Measurements from ENCODE around the gene DSCAML1.

Gene DSCAML1

GRCh38 chr11:117724104-117724503, 72.9 kb downstream of the DSCAML1 start:
- Histone ChIP-seq H4K91ac (ENCODE audit: low read depth, low read length, poor library complexity) (no peak overlapping the region), H2AK5ac (ENCODE audit: low read depth, low read length) (no peak overlapping the region), H3K4ac (ENCODE audit: low read length) (no peak overlapping the region), H3K18ac (ENCODE audit: low read length) (no peak overlapping the region), H2BK120ac (ENCODE audit: low read depth, low read length) (no peak overlapping the region), H3K4me1 (ENCODE audit: control insufficient read depth in 2 of 2, insufficient read depth in 1 of 2, low read depth in 1 of 2, low read length in 2 of 2) (peaks cover 9 to 33% of the 10 kb centered on the region in 2 donors), H2BK15ac (ENCODE audit: low read length) (peak overlapping the region; percentile 50), H3K23ac (ENCODE audit: low read depth, low read length, poor library complexity) (no peak overlapping the region), H3K36me3 (replicated peaks in 1 of 2; ENCODE audit: control insufficient read depth in 2 of 2, insufficient read depth in 2 of 2, low read length in 2 of 2) (no peaks in the 10 kb centered on the region), H2AFZ (ENCODE audit: low read length) (no peak overlapping the region), H2BK5ac (ENCODE audit: low read length) (no peak overlapping the region), H3K4me2 (ENCODE audit: insufficient read depth, low read length, poor library complexity, severe bottlenecking) (no peak overlapping the region), H4K8ac (ENCODE audit: low read depth, low read length) (no peak overlapping the region), H3K14ac (ENCODE audit: low read length) (no peak overlapping the region), H3K27me3 (ENCODE audit: control insufficient read depth in 3 of 3, insufficient read depth in 3 of 3, low read depth in 1 of 3, low read length in 3 of 3) (peaks cover 0 to 70% (median 0%) of the 10 kb centered on the region in 3 experiments), H3K4me3 (ENCODE audit: low read length in 2 of 2) (no peak overlapping the region), H3K79me1 (ENCODE audit: low read depth, low read length) (no peaks in the 10 kb centered on the region), H2BK12ac (ENCODE audit: low read length) (no peak overlapping the region), H3K27ac (replicated peaks; ENCODE audit: low read length) (no peak overlapping the region), H3K9ac (ENCODE audit: low read depth, low read length, poor library complexity) (no peak overlapping the region), H3K9me3 (replicated peaks in 1 of 2; ENCODE audit: control insufficient read depth in 2 of 2, insufficient read depth in 1 of 2, low read depth in 1 of 2, low read length in 2 of 2) (no peaks in the 10 kb centered on the region)
- peak; percentile 39 for DNase-seq (ENCODE audit: low spot score)
- WGBS, 2 donors (ENCODE audit: extremely low coverage in 2 of 2, insufficient read length in 2 of 2, insufficient replicate concordance in 1 of 2), result no CpG with 5 or more reads among the region's 5 CpGs

- Histone ChIP-seq H2AFZ (ENCODE audit: low read length) (no peak overlapping the region), H3K27me3 (ENCODE audit: control insufficient read depth in 3 of 3, insufficient read depth in 3 of 3, low read depth in 1 of 3, low read length in 3 of 3) (peaks cover 0 to 76% (median 0%) of the 10 kb centered on the region in 3 experiments), H2BK15ac (ENCODE audit: low read length) (peak overlapping the region; percentile 16), H2BK5ac (ENCODE audit: low read length) (no peak overlapping the region), H3K4me1 (ENCODE audit: control insufficient read depth in 2 of 2, insufficient read depth in 1 of 2, low read depth in 1 of 2, low read length in 2 of 2) (peaks cover 9 to 37% of the 10 kb centered on the region in 2 donors), H3K4ac (ENCODE audit: low read length) (no peak overlapping the region), H3K4me2 (ENCODE audit: insufficient read depth, low read length, poor library complexity, severe bottlenecking) (no peak overlapping the region), H3K36me3 (replicated peaks in 1 of 2; ENCODE audit: control insufficient read depth in 2 of 2, insufficient read depth in 2 of 2, low read length in 2 of 2) (no peaks in the 10 kb centered on the region), H3K27ac (replicated peaks; ENCODE audit: low read length) (peak overlapping the region; percentile 34), H2AK5ac (ENCODE audit: low read depth, low read length) (no peak overlapping the region), H3K14ac (ENCODE audit: low read length) (no peak overlapping the region), H3K4me3 (ENCODE audit: low read length in 2 of 2) (no peak overlapping the region), H2BK12ac (ENCODE audit: low read length) (peak overlapping the region; percentile 16), H3K79me1 (ENCODE audit: low read depth, low read length) (no peaks in the 10 kb centered on the region), H3K18ac (ENCODE audit: low read length) (peak overlapping the region; percentile 72), H2BK120ac (ENCODE audit: low read depth, low read length) (no peak overlapping the region), H3K9me3 (replicated peaks in 1 of 2; ENCODE audit: control insufficient read depth in 2 of 2, insufficient read depth in 1 of 2, low read depth in 1 of 2, low read length in 2 of 2) (no peaks in the 10 kb centered on the region), H4K8ac (ENCODE audit: low read depth, low read length) (no peak overlapping the region), H3K9ac (ENCODE audit: low read depth, low read length, poor library complexity) (peak overlapping the region; percentile 56), H3K23ac (ENCODE audit: low read depth, low read length, poor library complexity) (no peak overlapping the region), H4K91ac (ENCODE audit: low read depth, low read length, poor library complexity) (no peak overlapping the region)
- no CpG with 5 or more reads among the region's 12 CpGs for WGBS, 2 donors (ENCODE audit: extremely low coverage in 2 of 2, insufficient read length in 2 of 2, insufficient replicate concordance in 1 of 2)
- no peak for DNase-seq (ENCODE audit: low spot score)
These were observed 73.6 kb downstream of the DSCAML1 start for GRCh38 chr11:117723277-117724024.

- no CpG with 5 or more reads among the region's 2 CpGs for WGBS, 2 donors (ENCODE audit: extremely low coverage in 2 of 2, insufficient read length in 2 of 2, insufficient replicate concordance in 1 of 2)
- Histone ChIP-seq H4K8ac (ENCODE audit: low read depth, low read length) (no peak overlapping the region), H3K27me3 (ENCODE audit: control insufficient read depth in 3 of 3, insufficient read depth in 3 of 3, low read depth in 1 of 3, low read length in 3 of 3) (peaks cover 0 to 81% (median 0%) of the 10 kb centered on the region in 3 experiments), H3K4me3 (ENCODE audit: low read length in 2 of 2) (no peak overlapping the region), H2BK120ac (ENCODE audit: low read depth, low read length) (no peak overlapping the region), H2BK5ac (ENCODE audit: low read length) (no peak overlapping the region), H2BK12ac (ENCODE audit: low read length) (no peak overlapping the region), H3K23ac (ENCODE audit: low read depth, low read length, poor library complexity) (no peak overlapping the region), H3K4me1 (ENCODE audit: control insufficient read depth in 2 of 2, insufficient read depth in 1 of 2, low read depth in 1 of 2, low read length in 2 of 2) (peaks cover 9 to 45% of the 10 kb centered on the region in 2 donors), H4K91ac (ENCODE audit: low read depth, low read length, poor library complexity) (no peak overlapping the region), H3K14ac (ENCODE audit: low read length) (no peak overlapping the region), H3K4me2 (ENCODE audit: insufficient read depth, low read length, poor library complexity, severe bottlenecking) (no peak overlapping the region), H3K4ac (ENCODE audit: low read length) (no peak overlapping the region), H2AK5ac (ENCODE audit: low read depth, low read length) (no peak overlapping the region), H3K79me1 (ENCODE audit: low read depth, low read length) (no peaks in the 10 kb centered on the region), H3K36me3 (replicated peaks in 1 of 2; ENCODE audit: control insufficient read depth in 2 of 2, insufficient read depth in 2 of 2, low read length in 2 of 2) (no peaks in the 10 kb centered on the region), H2BK15ac (ENCODE audit: low read length) (no peak overlapping the region), H3K9me3 (replicated peaks in 1 of 2; ENCODE audit: control insufficient read depth in 2 of 2, insufficient read depth in 1 of 2, low read depth in 1 of 2, low read length in 2 of 2) (no peaks in the 10 kb centered on the region), H3K27ac (replicated peaks; ENCODE audit: low read length) (no peak overlapping the region), H3K9ac (ENCODE audit: low read depth, low read length, poor library complexity) (no peak overlapping the region), H3K18ac (ENCODE audit: low read length) (no peak overlapping the region), H2AFZ (ENCODE audit: low read length) (no peak overlapping the region)
- no peak for DNase-seq (ENCODE audit: low spot score)
These were observed 74.9 kb downstream of the DSCAML1 start for GRCh38 chr11:117722082-117722481.

GRCh38 chr11:117720061-117720511, 76.9 kb downstream of the DSCAML1 start:
- H2BK12ac ChIP-seq (ENCODE audit: low read length), result no peak overlapping the region
- H3K79me1 ChIP-seq (ENCODE audit: low read depth, low read length), result no peaks in the 10 kb centered on the region
- peak overlapping the region; percentile 72 for H3K27ac ChIP-seq (replicated peaks; ENCODE audit: low read length)
- no peak overlapping the region for H3K23ac ChIP-seq (ENCODE audit: low read depth, low read length, poor library complexity)
- H2AFZ ChIP-seq (ENCODE audit: low read length), result peak overlapping the region; percentile 11
- no peak overlapping the region for H3K4me3 ChIP-seq (ENCODE audit: low read length in 2 of 2)
- H2BK120ac ChIP-seq (ENCODE audit: low read depth, low read length), result no peak overlapping the region
- no peak overlapping the region for H4K91ac ChIP-seq (ENCODE audit: low read depth, low read length, poor library complexity)
- H3K27me3 ChIP-seq (ENCODE audit: control insufficient read depth in 3 of 3, insufficient read depth in 3 of 3, low read depth in 1 of 3, low read length in 3 of 3), result peaks cover 0 to 89% (median 0%) of the 10 kb centered on the region in 3 experiments
- H3K4me1 ChIP-seq (ENCODE audit: control insufficient read depth in 2 of 2, insufficient read depth in 1 of 2, low read depth in 1 of 2, low read length in 2 of 2), result peaks cover 9 to 44% of the 10 kb centered on the region in 2 donors
- H3K4me2 ChIP-seq (ENCODE audit: insufficient read depth, low read length, poor library complexity, severe bottlenecking), result peak overlapping the region; percentile 36
- no peak overlapping the region for H2AK5ac ChIP-seq (ENCODE audit: low read depth, low read length)
- H3K9ac ChIP-seq (ENCODE audit: low read depth, low read length, poor library complexity), result no peak overlapping the region
- H2BK5ac ChIP-seq (ENCODE audit: low read length), result no peak overlapping the region
- no peak overlapping the region for H4K8ac ChIP-seq (ENCODE audit: low read depth, low read length)
- H3K4ac ChIP-seq (ENCODE audit: low read length), result no peak overlapping the region
- H3K14ac ChIP-seq (ENCODE audit: low read length), result no peak overlapping the region
- peak; percentile 78 for DNase-seq (ENCODE audit: low spot score)
- no peak overlapping the region for H2BK15ac ChIP-seq (ENCODE audit: low read length)
- no peak overlapping the region for H3K18ac ChIP-seq (ENCODE audit: low read length)
- no peaks in the 10 kb centered on the region for H3K36me3 ChIP-seq (replicated peaks in 1 of 2; ENCODE audit: control insufficient read depth in 2 of 2, insufficient read depth in 2 of 2, low read length in 2 of 2)
- WGBS, 2 donors (ENCODE audit: extremely low coverage in 2 of 2, insufficient read length in 2 of 2, insufficient replicate concordance in 1 of 2), result no CpG with 5 or more reads among the region's 11 CpGs
- no peaks in the 10 kb centered on the region for H3K9me3 ChIP-seq (replicated peaks in 1 of 2; ENCODE audit: control insufficient read depth in 2 of 2, insufficient read depth in 1 of 2, low read depth in 1 of 2, low read length in 2 of 2)
